Measurements from ENCODE around the gene TIGAR. TPM values are rescaled to one million over a fixed set of nuclear protein-coding genes. Genes with fewer than 3 reads are reported as not detected.

The TIGAR gene
- total RNA-seq, 2 donors from 2014 or later = 1.9 to 6.6 TPM

- H3K27ac ChIP-seq = peak overlapping the region in 1 of 2 donors; percentile 43
- intact Hi-C loops (cut with DNase I) = no loop called here
- no peaks in the 10 kb centered on the region for H3K27me3 ChIP-seq (replicated peaks; ENCODE audit: insufficient read depth)
- no peak overlapping the region for H3K4me3 ChIP-seq
- TF ChIP-seq POLR2A (IDR thresholded peaks at IDR 0.05) (no peak), POLR2AphosphoS5 (IDR thresholded peaks at IDR 0.05) (no peak), CTCF (IDR thresholded peaks at IDR 0.05) (no peak)
- no peaks in the 10 kb centered on the region for H3K9me3 ChIP-seq
- WGBS = 80% methylated on average over 28 of the region's 28 CpGs
- no peaks in the 10 kb centered on the region for H3K4me1 ChIP-seq (replicated peaks)
- no peaks in the 10 kb centered on the region for H3K36me3 ChIP-seq
- no peak for DNase-seq (ENCODE audit: low spot score)
These were observed 30.8 kb upstream of the TIGAR start for GRCh38 chr12:4289998-4290790.

- no peak overlapping the region for H3K27ac ChIP-seq
- intact Hi-C loops (cut with DNase I) = no loop called here
These were observed 28.5 kb upstream of the TIGAR start for GRCh38 chr12:4292341-4293073.

GRCh38 chr12:4293299-4293965 lies 27.6 kb upstream of the TIGAR start:
- intact Hi-C loops (cut with DNase I) = no loop called here

More at GRCh38 chr12:4292341-4293073, 28.5 kb upstream of the TIGAR start:
- Histone ChIP-seq H3K27me3 (replicated peaks; ENCODE audit: insufficient read depth) (no peaks in the 10 kb centered on the region), H3K4me3 (no peak overlapping the region), H3K36me3 (no peaks in the 10 kb centered on the region), H3K4me1 (replicated peaks) (no peaks in the 10 kb centered on the region), H3K9me3 (no peaks in the 10 kb centered on the region)
- TF ChIP-seq CTCF (IDR thresholded peaks at IDR 0.05) (no peak), POLR2AphosphoS5 (IDR thresholded peaks at IDR 0.05) (no peak), POLR2A (IDR thresholded peaks at IDR 0.05) (no peak)
- no peak for DNase-seq (ENCODE audit: low spot score)
- 31% methylated on average over 16 of the region's 16 CpGs for WGBS

DNA sequence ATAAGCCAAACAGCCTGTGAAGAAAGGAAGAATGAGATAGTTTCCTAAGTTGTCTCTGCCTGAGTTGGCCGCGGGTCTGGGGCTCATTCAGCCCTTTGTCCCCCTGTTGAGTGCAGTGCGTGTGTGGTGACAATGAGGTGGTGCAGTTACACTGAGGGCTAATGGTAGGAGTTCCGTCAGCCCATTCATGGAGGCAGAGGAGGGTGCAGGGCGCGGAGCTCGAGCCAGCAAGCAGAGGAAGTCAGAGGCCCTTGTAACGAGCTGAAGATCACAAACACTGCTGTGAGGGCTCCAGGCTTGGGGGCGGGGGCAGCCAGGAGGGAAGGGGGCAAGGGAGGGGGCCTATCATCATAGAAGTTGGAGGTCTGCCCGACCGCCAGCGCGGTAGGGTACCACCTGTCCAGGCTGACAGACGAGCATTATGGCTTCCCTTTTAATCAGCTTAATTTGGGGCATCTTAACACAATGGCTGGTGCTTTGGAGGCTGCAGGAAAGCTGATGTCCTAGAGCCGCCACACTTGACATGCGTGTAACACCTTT lies 27.0 kb upstream of the TIGAR start:
- no peaks in the 10 kb centered on the region for H3K4me1 ChIP-seq (replicated peaks)
- H3K36me3 ChIP-seq = no peaks in the 10 kb centered on the region
- no peak overlapping the region for H3K27ac ChIP-seq
- intact Hi-C loops (cut with DNase I) = no loop called here
- WGBS = 63% methylated on average over 16 of the region's 16 CpGs
- H3K27me3 ChIP-seq (replicated peaks; ENCODE audit: insufficient read depth) = no peaks in the 10 kb centered on the region
- no peaks in the 10 kb centered on the region for H3K9me3 ChIP-seq
- H3K4me3 ChIP-seq = no peak overlapping the region
- DNase-seq (ENCODE audit: low spot score) = no peak
- no peak for TF ChIP-seq POLR2A (IDR thresholded peaks at IDR 0.05)
- TF ChIP-seq CTCF (IDR thresholded peaks at IDR 0.05) = no peak
- no peak for TF ChIP-seq POLR2AphosphoS5 (IDR thresholded peaks at IDR 0.05)

More at GRCh38 chr12:4293299-4293965, 27.6 kb upstream of the TIGAR start:
- Histone ChIP-seq H3K27ac (no peak overlapping the region), H3K9me3 (no peaks in the 10 kb centered on the region), H3K36me3 (no peaks in the 10 kb centered on the region), H3K27me3 (replicated peaks; ENCODE audit: insufficient read depth) (no peaks in the 10 kb centered on the region), H3K4me3 (no peak overlapping the region), H3K4me1 (replicated peaks) (no peaks in the 10 kb centered on the region)
- DNase-seq (ENCODE audit: low spot score) = no peak
- TF ChIP-seq POLR2A (IDR thresholded peaks at IDR 0.05) (no peak), CTCF (IDR thresholded peaks at IDR 0.05) (no peak), POLR2AphosphoS5 (IDR thresholded peaks at IDR 0.05) (no peak)
- 84% methylated on average over 14 of the region's 14 CpGs for WGBS
